AG04450 (cell line): ENCODE results near the gene GIT1. TPM values are rescaled to one million over a fixed set of nuclear protein-coding genes. Genes with fewer than 3 reads are reported as not detected.

Source experiments
- CTCF ChIA-PET: fragments of 300-600, 350-600 bp; formaldehyde crosslinking; extraction: SDS; loops from one replicate; lab custom pipeline; 2022; ENCODE audit warnings: antibody characterized with exemption, inconsistent platforms; lab: Charles Lee
- POLR2A ChIA-PET: fragments of 350-600 bp; formaldehyde crosslinking; extraction: SDS; loops from one replicate; lab custom pipeline; 2021; ENCODE audit warnings: antibody characterized with exemption, inconsistent platforms; lab: Yijun Ruan, JAX
- DNase-seq: peaks from one replicate; pipeline ENCODE4 v3.0.0-alpha.2; 2011; ENCODE audit warnings: low read depth, low spot score
- H3K27ac ChIP-seq: one replicate; pipeline ENCODE4 v1.5.1; 2012; ENCODE audit warnings: low read depth, low read length, control low read depth
- H3K27me3 ChIP-seq: one replicate; pipeline ENCODE4 v1.6.0; 2012; ENCODE audit warnings: low read length; ENCODE audit not compliant: control insufficient read depth, insufficient read depth
- H3K4me3 ChIP-seq: 2 replicates; pipeline ENCODE4 v1.5.1; 2011; ENCODE audit warnings: mild to moderate bottlenecking, low read depth, low read length, control low read depth
- H3K9me3 ChIP-seq: 2 replicates; pipeline ENCODE4 v1.5.1; 2012; ENCODE audit warnings: low read length; ENCODE audit not compliant: control insufficient read depth, insufficient read depth
- polyA plus RNA-seq: library from polyadenylated mRNA; depleted of rRNA; stranded (reverse); fragments of >200 nt; gene quantifications from 2 replicates; pipeline ENCODE4 v1.2.3, GENCODE V29; 2011
- TF ChIP-seq, protein P1 (sequence below): IDR thresholded peaks from 2 replicates; pipeline ENCODE4 v1.5.1; 2011; ENCODE audit warnings: low read depth, low read length, control low read depth, inconsistent platforms

GIT1 gene
- polyA plus RNA-seq, 1 experiment, result 20.7 TPM

DNA sequence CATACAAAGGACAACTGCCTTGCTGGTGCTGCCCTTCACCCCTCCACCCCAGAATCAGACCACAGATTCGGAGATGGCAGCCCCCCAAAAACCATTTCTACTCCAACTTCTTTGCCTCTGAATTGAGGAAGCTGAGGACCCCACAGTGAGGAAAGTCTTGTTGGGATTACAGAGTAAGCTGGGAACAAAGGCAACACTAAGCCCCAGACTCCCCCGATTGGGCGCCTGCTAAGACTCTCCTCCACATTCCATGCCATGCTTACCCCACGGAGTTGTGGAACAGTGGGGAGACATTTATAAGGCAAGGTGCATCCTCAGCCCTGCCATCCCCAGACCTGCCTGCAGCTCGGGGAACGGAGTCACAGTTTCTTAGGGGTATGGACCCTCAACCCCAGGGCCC lies 1.9 kb downstream of the GIT1 start:
- TF ChIP-seq, protein P1, sequence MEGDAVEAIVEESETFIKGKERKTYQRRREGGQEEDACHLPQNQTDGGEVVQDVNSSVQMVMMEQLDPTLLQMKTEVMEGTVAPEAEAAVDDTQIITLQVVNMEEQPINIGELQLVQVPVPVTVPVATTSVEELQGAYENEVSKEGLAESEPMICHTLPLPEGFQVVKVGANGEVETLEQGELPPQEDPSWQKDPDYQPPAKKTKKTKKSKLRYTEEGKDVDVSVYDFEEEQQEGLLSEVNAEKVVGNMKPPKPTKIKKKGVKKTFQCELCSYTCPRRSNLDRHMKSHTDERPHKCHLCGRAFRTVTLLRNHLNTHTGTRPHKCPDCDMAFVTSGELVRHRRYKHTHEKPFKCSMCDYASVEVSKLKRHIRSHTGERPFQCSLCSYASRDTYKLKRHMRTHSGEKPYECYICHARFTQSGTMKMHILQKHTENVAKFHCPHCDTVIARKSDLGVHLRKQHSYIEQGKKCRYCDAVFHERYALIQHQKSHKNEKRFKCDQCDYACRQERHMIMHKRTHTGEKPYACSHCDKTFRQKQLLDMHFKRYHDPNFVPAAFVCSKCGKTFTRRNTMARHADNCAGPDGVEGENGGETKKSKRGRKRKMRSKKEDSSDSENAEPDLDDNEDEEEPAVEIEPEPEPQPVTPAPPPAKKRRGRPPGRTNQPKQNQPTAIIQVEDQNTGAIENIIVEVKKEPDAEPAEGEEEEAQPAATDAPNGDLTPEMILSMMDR, result no peak
- no peak overlapping the region for H3K27ac ChIP-seq
- ChIA-PET CTCF (interaction anchor here (0.6 to 1.6 kb wide), 4 partner anchors 15 to 38 kb away, joined by 3 to 8 read pairs (median 6); partner anchors contain the start of gene TP53I13), POLR2A (no interaction called here)
- H3K9me3 ChIP-seq, result peaks cover 3% of the 10 kb centered on the region; the same call in 1 of the 2 replicates
- no peaks in the 10 kb centered on the region for H3K27me3 ChIP-seq
- DNase-seq, result no peak
- peak overlapping the region; percentile 83 for H3K4me3 ChIP-seq

- POLR2A ChIA-PET, result no interaction called here
- Histone ChIP-seq H3K27me3 (no peaks in the 10 kb centered on the region), H3K27ac (no peak overlapping the region), H3K4me3 (peak overlapping the region; percentile 83; the same call in 1 of the 2 replicates), H3K9me3 (peaks cover 3% of the 10 kb centered on the region; the same call in 1 of the 2 replicates)
- CTCF ChIA-PET, result interaction anchor here (0.7 kb wide), 1 partner anchor 14 kb away, joined by 4 read pairs; no protein-coding TSS in a partner anchor
- TF ChIP-seq, protein P1, result no peak
- no peak for DNase-seq
These were observed 2.6 kb downstream of the GIT1 start for GRCh38 chr17:29586676-29587469.

GRCh38 chr17:29585080-29585751 lies 4.2 kb downstream of the GIT1 start:
- DNase-seq, result no peak

DNA sequence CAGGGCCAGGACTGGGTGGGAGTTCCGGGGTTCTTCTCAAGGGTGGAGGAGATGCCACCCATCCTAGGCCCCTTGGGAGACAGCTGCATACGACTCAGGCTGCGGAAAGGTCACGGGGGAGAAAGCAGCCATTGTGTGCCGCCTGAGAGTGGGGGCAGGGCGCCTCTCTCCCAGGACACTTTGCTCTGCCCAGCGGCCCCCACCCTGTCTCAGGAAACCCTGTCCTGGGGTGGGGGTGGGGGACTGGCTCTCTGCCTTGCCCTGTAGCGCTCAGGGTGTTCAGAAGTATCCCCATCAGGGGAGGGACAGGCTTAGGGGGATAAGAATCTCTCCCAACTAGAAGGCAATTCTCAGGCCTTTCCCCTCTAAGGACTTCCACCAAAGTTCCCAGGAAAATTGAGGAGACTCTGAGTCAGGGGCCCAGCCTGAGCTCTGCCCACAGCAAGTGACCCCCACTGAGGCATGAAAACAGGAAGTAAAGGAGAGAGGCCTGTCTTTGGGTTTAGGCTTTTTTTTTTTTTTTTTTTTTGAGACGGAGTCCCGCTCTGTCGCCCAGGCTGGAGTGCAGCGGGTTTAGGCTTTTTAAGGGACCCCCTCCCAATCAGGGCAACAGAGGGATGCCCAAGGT lies 4.9 kb downstream of the GIT1 start:
- TF ChIP-seq, protein P1, result no peak
- POLR2A ChIA-PET, result no interaction called here
- no peaks in the 10 kb centered on the region for H3K27me3 ChIP-seq
- H3K27ac ChIP-seq, result no peak overlapping the region
- no peak for DNase-seq
- CTCF ChIA-PET, result no interaction called here
- peaks cover 3% of the 10 kb centered on the region; the same call in 1 of the 2 replicates for H3K9me3 ChIP-seq
- no peak overlapping the region for H3K4me3 ChIP-seq

More at GRCh38 chr17:29585080-29585751, 4.2 kb downstream of the GIT1 start:
- no peak overlapping the region for H3K27ac ChIP-seq
- H3K4me3 ChIP-seq, result no peak overlapping the region
- TF ChIP-seq, protein P1, result peak; percentile 24
- POLR2A ChIA-PET, result no interaction called here
- CTCF ChIA-PET, result interaction anchor here (0.7 kb wide), 1 partner anchor 165 kb away, joined by 3 read pairs; no protein-coding TSS in a partner anchor
- H3K9me3 ChIP-seq, result peaks cover 3% of the 10 kb centered on the region; the same call in 1 of the 2 replicates
- H3K27me3 ChIP-seq, result no peaks in the 10 kb centered on the region
